ENCODE measurements around the gene GNPAT. TPM values are rescaled to one million over a fixed set of nuclear protein-coding genes. Genes with fewer than 3 reads are reported as not detected.
A peak's percentile ranks its signal among the peaks of the same experiment; 100 is the strongest.

The GNPAT gene
- total RNA-seq, 1 donor from 2014 or later: 36.3 TPM

GRCh38 chr1:231311720-231312431 is 70.9 kb downstream of the GNPAT start:
- no peaks in the 10 kb centered on the region for H3K9me3 Mint-ChIP-seq
- no peak overlapping the region for H3K27ac Mint-ChIP-seq
- no peak overlapping the region for H3K4me3 Mint-ChIP-seq
- no peaks in the 10 kb centered on the region for H3K4me1 Mint-ChIP-seq
- H3K27me3 Mint-ChIP-seq (ENCODE audit: low read depth): peaks cover 3% of the 10 kb centered on the region
- no peaks in the 10 kb centered on the region for H3K36me3 Mint-ChIP-seq
- DNase-seq (ENCODE audit: low spot score in 2 of 2, unreplicated experiment in 2 of 2): no peak
- TF ChIP-seq CTCF (IDR thresholded peaks at IDR 0.05; ENCODE audit: unreplicated experiment): no peak

GRCh38 chr1:231312432-231312788 is 71.4 kb downstream of the GNPAT start:
- H3K27ac Mint-ChIP-seq: no peak overlapping the region
- TF ChIP-seq CTCF (IDR thresholded peaks at IDR 0.05; ENCODE audit: unreplicated experiment): no peak
- H3K9me3 Mint-ChIP-seq: no peaks in the 10 kb centered on the region
- no peak overlapping the region for H3K4me3 Mint-ChIP-seq
- DNase-seq (ENCODE audit: low spot score in 2 of 2, unreplicated experiment in 2 of 2): no peak
- H3K27me3 Mint-ChIP-seq (ENCODE audit: low read depth): peaks cover 3% of the 10 kb centered on the region
- no peaks in the 10 kb centered on the region for H3K4me1 Mint-ChIP-seq
- no peaks in the 10 kb centered on the region for H3K36me3 Mint-ChIP-seq

GRCh38 chr1:231313661-231314060 is 72.6 kb downstream of the GNPAT start:
- Mint-ChIP-seq H3K27me3 (ENCODE audit: low read depth) (peaks cover 3% of the 10 kb centered on the region), H3K9me3 (no peaks in the 10 kb centered on the region), H3K4me1 (no peaks in the 10 kb centered on the region), H3K36me3 (no peaks in the 10 kb centered on the region), H3K27ac (no peak overlapping the region), H3K4me3 (no peak overlapping the region)
- TF ChIP-seq CTCF (IDR thresholded peaks at IDR 0.05; ENCODE audit: unreplicated experiment): no peak
- peak in 1 of 2 experiments; percentile 13 for DNase-seq (ENCODE audit: low spot score in 2 of 2, unreplicated experiment in 2 of 2)

GRCh38 chr1:231315887-231316286 is 74.9 kb downstream of the GNPAT start:
- no peak overlapping the region for H3K27ac Mint-ChIP-seq
- no peaks in the 10 kb centered on the region for H3K9me3 Mint-ChIP-seq
- H3K27me3 Mint-ChIP-seq (ENCODE audit: low read depth): peaks cover 3% of the 10 kb centered on the region
- H3K4me1 Mint-ChIP-seq: no peaks in the 10 kb centered on the region
- no peaks in the 10 kb centered on the region for H3K36me3 Mint-ChIP-seq
- TF ChIP-seq CTCF (IDR thresholded peaks at IDR 0.05; ENCODE audit: unreplicated experiment): no peak
- DNase-seq (ENCODE audit: low spot score in 2 of 2, unreplicated experiment in 2 of 2): peak in 1 of 2 experiments; percentile 35
- H3K4me3 Mint-ChIP-seq: no peak overlapping the region

GRCh38 chr1:231317306-231318014 is 76.4 kb downstream of the GNPAT start:
- peaks cover 3% of the 10 kb centered on the region for H3K27me3 Mint-ChIP-seq (ENCODE audit: low read depth)
- no peaks in the 10 kb centered on the region for H3K4me1 Mint-ChIP-seq
- no peaks in the 10 kb centered on the region for H3K9me3 Mint-ChIP-seq
- peak in 1 of 2 experiments; percentile 27 for DNase-seq (ENCODE audit: low spot score in 2 of 2, unreplicated experiment in 2 of 2)
- H3K4me3 Mint-ChIP-seq: no peak overlapping the region
- H3K36me3 Mint-ChIP-seq: no peaks in the 10 kb centered on the region
- H3K27ac Mint-ChIP-seq: no peak overlapping the region
- TF ChIP-seq CTCF (IDR thresholded peaks at IDR 0.05; ENCODE audit: unreplicated experiment): no peak
